RWPE1 (cell line): ENCODE data around the gene CPM.

Experiments
- CTCF ChIA-PET: fragments of 350-600 bp; sonication (Branson Sonifier 250); formaldehyde crosslinking; extraction: SDS; loops from one replicate; lab custom pipeline; 2021; lab: Yijun Ruan, JAX
- POLR2A ChIA-PET: fragments of 400-600 bp; formaldehyde crosslinking; extraction: SDS; loops from one replicate; lab custom pipeline; 2020; ENCODE audit warnings: antibody characterized with exemption; ENCODE audit not compliant: low non-redundant PET; lab: Yijun Ruan, JAX
- DNase-seq: peaks from one replicate; pipeline ENCODE4 v3.0.0; 2012; ENCODE audit warnings: low spot score
- H3K27ac ChIP-seq: fragments of 450-650 bp; 2 replicates; pipeline ENCODE4 v1.5.1; 2017
- CTCF ChIP-seq: fragments of 450-650 bp; conservative IDR thresholded peaks from 2 replicates; pipeline ENCODE4 v1.5.1; 2017; ENCODE audit warnings: low read depth, mild to moderate bottlenecking

The CPM gene

GRCh38 chr12:68883151-68883550 lies 49.8 kb downstream of the CPM start:
- ChIA-PET POLR2A (no interaction called here), CTCF (no interaction called here)
- no peak overlapping the region for H3K27ac ChIP-seq
- DNase-seq, result no peak
- TF ChIP-seq CTCF, result no peak

- TF ChIP-seq CTCF, result no peak
- CTCF ChIA-PET, result no interaction called here
- POLR2A ChIA-PET, result no interaction called here
- DNase-seq, result no peak
- no peak overlapping the region for H3K27ac ChIP-seq
Measured at GRCh38 chr12:68882251-68882964, 50.6 kb downstream of the CPM start.

GRCh38 chr12:68880660-68881325 lies 52.2 kb downstream of the CPM start:
- TF ChIP-seq CTCF, result no peak
- ChIA-PET CTCF (no interaction called here), POLR2A (no interaction called here)
- DNase-seq, result no peak
- no peak overlapping the region for H3K27ac ChIP-seq

GRCh38 chr12:68878846-68879245 lies 54.1 kb downstream of the CPM start:
- POLR2A ChIA-PET, result no interaction called here
- CTCF ChIA-PET, result interaction anchor here (1.5 kb wide), 1 partner anchor 191 kb away, joined by 3 read pairs; no protein-coding TSS in a partner anchor
- no peak overlapping the region for H3K27ac ChIP-seq
- DNase-seq, result no peak
- no peak for TF ChIP-seq CTCF

- ChIA-PET CTCF (no interaction called here), POLR2A (no interaction called here)
- TF ChIP-seq CTCF, result no peak
- no peak for DNase-seq
- H3K27ac ChIP-seq, result no peak overlapping the region
Measured at GRCh38 chr12:68878283-68878682, 54.7 kb downstream of the CPM start.

- TF ChIP-seq CTCF, result no peak
- ChIA-PET CTCF (interaction anchor here (1.2 kb wide), 1 partner anchor 13 kb away, joined by 3 read pairs; no protein-coding TSS in a partner anchor), POLR2A (no interaction called here)
- no peak for DNase-seq
- H3K27ac ChIP-seq, result no peak overlapping the region
Measured at GRCh38 chr12:68877583-68877982, 55.4 kb downstream of the CPM start.
